ENCODE measurements around the gene LRMDA. TPM values are rescaled to one million over a fixed set of nuclear protein-coding genes. Genes with fewer than 3 reads are reported as not detected.

LRMDA gene
- total and polyA plus RNA-seq, 2 of the 13 experiments (the other 11 are each of a cell fraction or from before 2014, with no cell fraction given) = 13.4 to 22.0 TPM

DNA sequence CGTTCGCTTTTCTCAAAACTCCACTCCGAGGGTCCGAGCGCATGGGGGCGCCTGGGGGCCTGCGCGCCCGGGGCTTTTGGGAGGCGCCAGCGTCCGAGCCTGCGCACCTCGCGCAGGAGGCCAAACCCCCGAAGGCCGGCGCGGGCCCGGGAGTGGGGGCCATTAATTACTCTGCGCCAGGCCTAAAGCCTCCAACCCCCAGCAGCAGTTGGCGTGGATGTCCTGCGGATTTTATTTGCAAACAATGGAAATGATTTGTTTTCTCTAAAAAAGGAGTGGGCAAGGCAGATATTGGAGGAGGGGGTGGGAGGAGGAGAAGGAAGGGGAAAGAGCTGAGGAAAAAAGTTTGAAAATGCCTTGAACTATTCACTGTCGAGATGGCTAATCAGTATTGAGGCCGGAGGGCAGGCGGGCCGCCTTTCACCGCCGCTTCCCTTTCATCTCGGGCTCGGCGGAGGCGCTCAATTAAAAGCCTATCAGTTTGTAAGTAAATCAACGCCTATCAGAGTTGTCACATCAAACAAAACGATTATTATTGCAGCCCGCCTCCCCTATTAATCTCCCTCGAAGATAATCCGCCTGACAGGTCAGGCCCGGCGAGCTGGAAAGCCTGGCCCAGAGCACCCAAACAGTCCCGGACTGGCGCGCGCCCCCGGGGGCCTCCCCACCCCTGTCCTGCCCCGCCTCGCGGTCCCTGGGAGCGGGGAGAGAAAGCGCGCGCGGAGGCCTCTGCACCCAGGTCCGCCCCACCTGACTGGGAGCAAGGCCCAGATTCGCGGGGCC lies 26.4 kb upstream of the LRMDA start (continued):
- TF ChIP-seq ZBTB26 (CRISPR knock-in tag; IDR thresholded peaks at IDR 0.05; ENCODE audit: borderline replicate concordance) = no peak; the same call in 1 of the 2 replicates
- TF ChIP-seq SP1 (IDR thresholded peaks at IDR 0.05) = no peak
- TF ChIP-seq SP1 (CRISPR knock-in tag; IDR thresholded peaks at IDR 0.05) = no peak
- TF ChIP-seq ZFP1 (CRISPR knock-in tag; IDR thresholded peaks at IDR 0.05) = no peak
- TF ChIP-seq NR2F6 (IDR thresholded peaks at IDR 0.05) = peak; percentile 86
- TF ChIP-seq NR2F6 (CRISPR knock-in tag; IDR thresholded peaks at IDR 0.05) = 0 out of 2 replicates have a peak, but pooled peaks have one; percentile 37
- TF ChIP-seq TRIM24 (CRISPR knock-in tag; IDR thresholded peaks at IDR 0.05) = no peak
- TF ChIP-seq ZNF704 (CRISPR knock-in tag; IDR thresholded peaks at IDR 0.05; ENCODE audit: borderline replicate concordance) = peak; percentile 47; the same call in 1 of the 2 replicates
- 0 out of 2 replicates have a peak, but pooled peaks have one; percentile 24 for TF ChIP-seq FOSL1 (CRISPR knock-in tag; IDR thresholded peaks at IDR 0.05; ENCODE audit: borderline replicate concordance)
- no peak for TF ChIP-seq TEAD2 (CRISPR knock-in tag; IDR thresholded peaks at IDR 0.05)
- TF ChIP-seq REPIN1 (CRISPR knock-in tag; IDR thresholded peaks at IDR 0.05; ENCODE audit: borderline replicate concordance, low read depth) = peak; percentile 75
- TF ChIP-seq ZNF382 (CRISPR knock-in tag; IDR thresholded peaks at IDR 0.05; ENCODE audit: borderline replicate concordance) = no peak
- TF ChIP-seq ZNF121 (CRISPR knock-in tag; IDR thresholded peaks at IDR 0.05) = no peak
- TF ChIP-seq PHB2 (IDR thresholded peaks at IDR 0.05; ENCODE audit: partially characterized antibody) = no peak
- TF ChIP-seq, protein P1, sequence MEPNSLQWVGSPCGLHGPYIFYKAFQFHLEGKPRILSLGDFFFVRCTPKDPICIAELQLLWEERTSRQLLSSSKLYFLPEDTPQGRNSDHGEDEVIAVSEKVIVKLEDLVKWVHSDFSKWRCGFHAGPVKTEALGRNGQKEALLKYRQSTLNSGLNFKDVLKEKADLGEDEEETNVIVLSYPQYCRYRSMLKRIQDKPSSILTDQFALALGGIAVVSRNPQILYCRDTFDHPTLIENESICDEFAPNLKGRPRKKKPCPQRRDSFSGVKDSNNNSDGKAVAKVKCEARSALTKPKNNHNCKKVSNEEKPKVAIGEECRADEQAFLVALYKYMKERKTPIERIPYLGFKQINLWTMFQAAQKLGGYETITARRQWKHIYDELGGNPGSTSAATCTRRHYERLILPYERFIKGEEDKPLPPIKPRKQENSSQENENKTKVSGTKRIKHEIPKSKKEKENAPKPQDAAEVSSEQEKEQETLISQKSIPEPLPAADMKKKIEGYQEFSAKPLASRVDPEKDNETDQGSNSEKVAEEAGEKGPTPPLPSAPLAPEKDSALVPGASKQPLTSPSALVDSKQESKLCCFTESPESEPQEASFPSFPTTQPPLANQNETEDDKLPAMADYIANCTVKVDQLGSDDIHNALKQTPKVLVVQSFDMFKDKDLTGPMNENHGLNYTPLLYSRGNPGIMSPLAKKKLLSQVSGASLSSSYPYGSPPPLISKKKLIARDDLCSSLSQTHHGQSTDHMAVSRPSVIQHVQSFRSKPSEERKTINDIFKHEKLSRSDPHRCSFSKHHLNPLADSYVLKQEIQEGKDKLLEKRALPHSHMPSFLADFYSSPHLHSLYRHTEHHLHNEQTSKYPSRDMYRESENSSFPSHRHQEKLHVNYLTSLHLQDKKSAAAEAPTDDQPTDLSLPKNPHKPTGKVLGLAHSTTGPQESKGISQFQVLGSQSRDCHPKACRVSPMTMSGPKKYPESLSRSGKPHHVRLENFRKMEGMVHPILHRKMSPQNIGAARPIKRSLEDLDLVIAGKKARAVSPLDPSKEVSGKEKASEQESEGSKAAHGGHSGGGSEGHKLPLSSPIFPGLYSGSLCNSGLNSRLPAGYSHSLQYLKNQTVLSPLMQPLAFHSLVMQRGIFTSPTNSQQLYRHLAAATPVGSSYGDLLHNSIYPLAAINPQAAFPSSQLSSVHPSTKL (CRISPR knock-in tag; IDR thresholded peaks at IDR 0.05) = peak; percentile 63; the same call in 1 of the 2 replicates
- 0 out of 2 replicates have a peak, but pooled peaks have one; percentile 42 for TF ChIP-seq NFIC (IDR thresholded peaks at IDR 0.05; ENCODE audit: low read length)
- TF ChIP-seq ONECUT2 (CRISPR knock-in tag; IDR thresholded peaks at IDR 0.05) = peak; percentile 60; the same call in 1 of the 2 replicates
- peak; percentile 18 for TF ChIP-seq ZNF547 (CRISPR knock-in tag; IDR thresholded peaks at IDR 0.05)
- TF ChIP-seq HDAC6 (IDR thresholded peaks at IDR 0.05; ENCODE audit: low read depth, low read length) = no peak
- peak; percentile 76; the same call in 1 of the 2 replicates for TF ChIP-seq KLF12 (CRISPR knock-in tag; IDR thresholded peaks at IDR 0.05; ENCODE audit: borderline replicate concordance)
- 0 out of 2 replicates have a peak, but pooled peaks have one; percentile 39 for TF ChIP-seq HINFP (CRISPR knock-in tag; IDR thresholded peaks at IDR 0.05; ENCODE audit: low read depth)
- TF ChIP-seq ATF1 (CRISPR knock-in tag; IDR thresholded peaks at IDR 0.05) = peak; percentile 47; the same call in 1 of the 2 replicates

Measured in HepG2 (cell line).